ENCODE measurements around the gene KL. TPM values are rescaled to one million over a fixed set of nuclear protein-coding genes. Genes with fewer than 3 reads are reported as not detected.

The KL gene
- total and polyA plus RNA-seq, 2 donors: 0.80 to 1.6 TPM

DNA sequence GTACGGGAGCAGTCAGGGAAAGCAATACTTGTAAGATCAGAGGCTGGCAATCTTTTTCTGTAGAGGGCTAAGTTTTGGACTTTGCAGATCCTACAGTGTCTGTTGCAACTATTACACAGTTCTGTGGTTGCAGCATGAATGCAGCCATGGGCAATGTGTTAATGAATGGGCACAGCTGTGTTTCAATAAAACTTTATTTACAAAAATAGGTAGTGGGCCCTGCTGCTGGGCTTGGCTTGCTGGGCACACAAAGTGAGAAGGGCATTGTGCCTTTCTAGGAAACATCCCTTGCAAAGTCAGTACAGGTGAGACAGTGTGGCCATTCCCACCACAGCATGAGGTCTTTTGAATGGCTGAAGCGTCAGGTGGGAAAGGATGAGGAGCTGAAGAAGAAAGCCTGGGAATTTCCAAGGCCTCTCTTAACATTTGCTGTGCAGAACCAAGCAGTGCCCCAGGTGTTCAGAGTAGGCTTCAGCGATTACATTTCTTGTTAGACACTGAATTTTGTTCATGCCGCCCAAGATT, 9.1 kb downstream of the KL start:
- no peak overlapping the region for H3K27ac ChIP-seq (ENCODE audit: low read depth in 1 of 2, low read length in 1 of 2)
- DNase-seq (ENCODE audit: low read depth in 6 of 9, low spot score in 9 of 9): no peak
- no peaks in the 10 kb centered on the region for H3K36me3 ChIP-seq (ENCODE audit: control insufficient read depth in 2 of 2, insufficient read depth in 2 of 2, low read length in 1 of 2)
- peaks cover 0 to 8% of the 10 kb centered on the region in 2 donors for H3K27me3 ChIP-seq (ENCODE audit: control insufficient read depth in 2 of 2, insufficient read depth in 1 of 2, low read length in 1 of 2)
- H3K9me3 ChIP-seq (ENCODE audit: control insufficient read depth in 2 of 2, insufficient read depth in 1 of 2, low read length in 1 of 2): no peaks in the 10 kb centered on the region
- no peaks in the 10 kb centered on the region for H3K4me1 ChIP-seq (ENCODE audit: control insufficient read depth in 2 of 2, insufficient read depth in 2 of 2, low read length in 2 of 2)
- no peak overlapping the region for H3K4me3 ChIP-seq (ENCODE audit: low read length in 2 of 2)
- 68% methylated on average over 4 of the region's 4 CpGs for whole genome bisulfite sequencing

DNA sequence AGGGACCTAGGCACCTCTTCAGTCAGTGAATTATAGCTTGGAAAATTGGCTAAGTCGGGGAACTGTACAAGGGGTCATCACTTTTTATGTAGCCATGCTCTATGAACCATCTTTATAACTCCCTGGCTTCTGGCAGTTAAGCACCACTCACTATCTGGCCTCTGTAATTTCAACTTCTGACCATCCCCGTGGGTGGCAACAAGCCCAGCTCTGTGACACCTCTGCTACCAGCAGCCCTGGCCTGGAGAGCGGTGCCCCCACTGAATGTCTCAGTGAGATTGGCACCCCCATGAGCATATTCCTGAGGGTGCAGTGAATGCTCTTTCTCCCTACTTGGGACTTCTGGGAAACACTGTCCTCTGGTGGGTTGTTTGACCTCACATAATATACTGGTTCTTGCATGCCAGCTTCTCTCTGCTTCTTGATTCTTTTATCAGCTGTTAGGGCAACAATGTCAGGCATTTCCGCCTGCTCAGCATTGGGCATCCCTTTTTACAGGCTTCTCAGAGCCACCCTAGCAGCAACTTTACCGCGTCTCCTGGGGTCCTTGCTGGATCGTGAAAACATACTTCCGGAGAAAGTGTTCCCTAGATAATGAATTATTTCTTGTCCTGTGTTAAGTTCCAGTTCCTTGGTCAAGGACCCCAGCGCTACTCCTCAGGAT, 10.4 kb downstream of the KL start:
- no peaks in the 10 kb centered on the region for H3K27me3 ChIP-seq (ENCODE audit: control insufficient read depth in 2 of 2, insufficient read depth in 1 of 2, low read length in 1 of 2)

DNA sequence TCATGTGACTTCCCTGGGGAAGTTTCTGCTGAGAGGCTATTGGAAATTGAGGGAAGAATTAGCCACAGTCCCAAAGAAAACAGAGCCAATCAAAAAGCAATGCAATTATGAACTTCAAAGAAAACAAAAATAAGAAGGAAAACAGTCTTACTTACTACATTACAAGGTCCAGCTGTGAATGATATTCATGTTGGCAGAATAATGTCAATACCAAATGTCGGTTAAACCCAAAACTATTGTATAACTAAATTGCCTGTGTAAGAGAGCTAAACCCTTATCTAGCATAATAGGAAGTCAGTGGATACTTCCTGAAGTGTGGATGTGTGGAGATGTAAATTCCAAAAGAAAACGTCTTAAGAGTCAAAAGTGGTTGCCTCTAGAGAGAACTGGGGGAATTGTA, 12.4 kb downstream of the KL start:
- no peak for DNase-seq (ENCODE audit: low read depth in 6 of 9, low spot score in 9 of 9)
- H3K4me1 ChIP-seq (ENCODE audit: control insufficient read depth in 2 of 2, insufficient read depth in 2 of 2, low read length in 2 of 2): peaks cover 0 to 2% of the 10 kb centered on the region in 2 donors
- H3K36me3 ChIP-seq (ENCODE audit: control insufficient read depth in 2 of 2, insufficient read depth in 2 of 2, low read length in 1 of 2): no peaks in the 10 kb centered on the region
- no peak overlapping the region for H3K4me3 ChIP-seq (ENCODE audit: low read length in 2 of 2)
- no peak overlapping the region for H3K27ac ChIP-seq (ENCODE audit: low read depth in 1 of 2, low read length in 1 of 2)
- H3K27me3 ChIP-seq (ENCODE audit: control insufficient read depth in 2 of 2, insufficient read depth in 1 of 2, low read length in 1 of 2): no peaks in the 10 kb centered on the region
- peaks cover 0 to 2% of the 10 kb centered on the region in 2 donors for H3K9me3 ChIP-seq (ENCODE audit: control insufficient read depth in 2 of 2, insufficient read depth in 1 of 2, low read length in 1 of 2)
- 95% methylated on average over 2 of the region's 2 CpGs for WGBS

More for the DNA sequence above, 10.4 kb downstream of the KL start:
- 98% methylated on average over 9 of the region's 9 CpGs for WGBS
- no peaks in the 10 kb centered on the region for H3K4me1 ChIP-seq (ENCODE audit: control insufficient read depth in 2 of 2, insufficient read depth in 2 of 2, low read length in 2 of 2)
- no peak overlapping the region for H3K27ac ChIP-seq (ENCODE audit: low read depth in 1 of 2, low read length in 1 of 2)
- no peak overlapping the region for H3K4me3 ChIP-seq (ENCODE audit: low read length in 2 of 2)
- DNase-seq (ENCODE audit: low read depth in 6 of 9, low spot score in 9 of 9): no peak
- H3K9me3 ChIP-seq (ENCODE audit: control insufficient read depth in 2 of 2, insufficient read depth in 1 of 2, low read length in 1 of 2): no peaks in the 10 kb centered on the region
- no peaks in the 10 kb centered on the region for H3K36me3 ChIP-seq (ENCODE audit: control insufficient read depth in 2 of 2, insufficient read depth in 2 of 2, low read length in 1 of 2)

DNA sequence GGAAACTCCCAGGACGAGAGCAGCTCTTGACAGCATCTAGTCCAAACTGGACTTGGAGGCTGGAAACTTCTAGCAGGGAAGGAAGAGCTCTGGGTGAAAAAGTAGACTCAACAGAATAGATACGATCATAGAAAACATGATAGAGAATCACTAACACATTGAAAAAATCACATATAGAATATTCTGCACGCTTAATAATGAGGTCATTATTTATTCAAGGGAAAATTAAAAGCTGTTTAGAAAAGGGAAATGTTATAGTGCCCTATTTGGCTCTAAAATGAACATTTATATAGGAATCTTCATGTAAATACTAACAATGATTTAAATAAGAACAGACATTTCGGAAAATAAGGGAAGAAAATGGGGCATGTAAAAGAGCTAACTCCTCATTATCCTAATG, 15.1 kb downstream of the KL start:
- Histone ChIP-seq H3K4me3 (ENCODE audit: low read length in 2 of 2) (no peak overlapping the region), H3K4me1 (ENCODE audit: control insufficient read depth in 2 of 2, insufficient read depth in 2 of 2, low read length in 2 of 2) (peaks cover 0 to 2% of the 10 kb centered on the region in 2 donors), H3K27me3 (ENCODE audit: control insufficient read depth in 2 of 2, insufficient read depth in 1 of 2, low read length in 1 of 2) (no peaks in the 10 kb centered on the region), H3K36me3 (ENCODE audit: control insufficient read depth in 2 of 2, insufficient read depth in 2 of 2, low read length in 1 of 2) (no peaks in the 10 kb centered on the region), H3K27ac (ENCODE audit: low read depth in 1 of 2, low read length in 1 of 2) (no peak overlapping the region), H3K9me3 (ENCODE audit: control insufficient read depth in 2 of 2, insufficient read depth in 1 of 2, low read length in 1 of 2) (peaks cover 0 to 2% of the 10 kb centered on the region in 2 donors)
- DNase-seq (ENCODE audit: low read depth in 6 of 9, low spot score in 9 of 9): no peak
- 96% methylated on average over 4 of the region's 4 CpGs for WGBS

DNA sequence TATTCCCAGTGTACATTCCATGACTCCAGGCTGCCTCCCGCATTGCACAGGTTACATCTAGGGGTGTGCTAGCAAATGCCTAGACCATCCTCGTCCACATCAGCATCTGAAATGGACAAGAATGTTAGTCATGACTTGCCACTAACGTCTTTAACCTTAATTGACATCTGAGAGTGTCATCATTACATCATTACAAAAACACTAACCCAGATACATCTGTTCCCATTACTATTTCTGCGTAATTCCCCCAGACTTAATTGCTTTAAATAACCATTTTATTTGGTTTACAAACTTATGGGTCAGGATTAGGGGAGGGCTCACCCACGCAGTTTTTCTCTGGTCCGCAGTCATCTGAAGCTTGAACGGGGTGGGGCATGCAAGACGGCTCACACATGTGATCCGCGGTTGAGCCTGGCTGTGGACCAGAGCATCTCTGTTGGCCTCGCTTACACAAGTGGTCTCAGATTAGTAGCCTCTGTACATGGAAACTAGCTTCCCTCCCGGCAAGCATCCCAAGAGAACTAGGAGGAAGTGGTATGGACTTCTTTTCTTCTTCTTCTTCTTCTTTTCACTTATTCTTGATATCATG, 15.9 kb downstream of the KL start:
- WGBS: 96% methylated on average over 12 of the region's 12 CpGs
- Histone ChIP-seq H3K4me1 (ENCODE audit: control insufficient read depth in 2 of 2, insufficient read depth in 2 of 2, low read length in 2 of 2) (peaks cover 0 to 2% of the 10 kb centered on the region in 2 donors), H3K27ac (ENCODE audit: low read depth in 1 of 2, low read length in 1 of 2) (no peak overlapping the region), H3K9me3 (ENCODE audit: control insufficient read depth in 2 of 2, insufficient read depth in 1 of 2, low read length in 1 of 2) (peaks cover 0 to 2% of the 10 kb centered on the region in 2 donors), H3K27me3 (ENCODE audit: control insufficient read depth in 2 of 2, insufficient read depth in 1 of 2, low read length in 1 of 2) (no peaks in the 10 kb centered on the region), H3K4me3 (ENCODE audit: low read length in 2 of 2) (no peak overlapping the region), H3K36me3 (ENCODE audit: control insufficient read depth in 2 of 2, insufficient read depth in 2 of 2, low read length in 1 of 2) (no peaks in the 10 kb centered on the region)
- no peak for DNase-seq (ENCODE audit: low read depth in 6 of 9, low spot score in 9 of 9)

DNA sequence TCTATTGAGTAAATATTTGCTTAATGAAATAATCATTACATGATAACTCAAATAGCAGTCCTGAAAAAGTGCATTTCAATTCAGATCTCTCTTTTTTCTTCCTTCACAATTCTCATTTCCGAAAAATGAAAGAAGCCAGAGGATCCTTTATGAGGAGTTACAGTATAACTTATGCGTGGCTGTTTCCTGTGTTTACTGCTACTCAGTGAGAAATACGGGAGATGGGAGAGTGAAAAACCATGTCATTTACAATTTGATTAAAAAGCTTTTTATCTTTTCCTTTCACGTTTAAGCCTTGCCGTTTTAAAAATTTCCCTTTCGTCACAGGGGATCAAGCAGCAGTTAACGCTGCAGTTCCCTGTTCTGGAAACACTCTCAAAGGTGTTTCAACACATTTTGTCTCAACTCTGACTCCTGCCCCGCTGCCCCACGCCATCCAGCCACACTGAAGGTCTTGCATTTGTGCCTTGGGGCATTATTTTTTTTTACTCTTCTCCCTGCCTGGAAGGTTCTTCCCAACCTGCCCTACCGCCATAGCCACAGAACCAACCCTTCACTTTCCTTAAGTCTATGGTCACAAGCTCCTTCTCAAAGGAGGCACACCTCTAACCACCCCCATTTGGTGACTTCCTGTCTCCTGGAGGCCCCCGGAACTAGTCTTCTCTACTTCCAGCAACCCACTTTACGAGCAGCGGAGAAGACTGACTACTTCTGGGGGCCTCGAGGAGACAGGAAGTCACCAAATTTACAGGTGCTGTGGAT, 17.0 kb downstream of the KL start:
- peaks cover 0 to 2% of the 10 kb centered on the region in 2 donors for H3K9me3 ChIP-seq (ENCODE audit: control insufficient read depth in 2 of 2, insufficient read depth in 1 of 2, low read length in 1 of 2)
- H3K36me3 ChIP-seq (ENCODE audit: control insufficient read depth in 2 of 2, insufficient read depth in 2 of 2, low read length in 1 of 2): no peaks in the 10 kb centered on the region
- peak in 3 of 9 donors; percentile 6 to 45 (median 13) for DNase-seq (ENCODE audit: low read depth in 6 of 9, low spot score in 9 of 9)
- H3K27ac ChIP-seq (ENCODE audit: low read depth in 1 of 2, low read length in 1 of 2): no peak overlapping the region
- H3K4me3 ChIP-seq (ENCODE audit: low read length in 2 of 2): no peak overlapping the region
- 44% methylated on average over 14 of the region's 14 CpGs for WGBS
- no peaks in the 10 kb centered on the region for H3K27me3 ChIP-seq (ENCODE audit: control insufficient read depth in 2 of 2, insufficient read depth in 1 of 2, low read length in 1 of 2)
- peaks cover 0 to 2% of the 10 kb centered on the region in 2 donors for H3K4me1 ChIP-seq (ENCODE audit: control insufficient read depth in 2 of 2, insufficient read depth in 2 of 2, low read length in 2 of 2)

DNA sequence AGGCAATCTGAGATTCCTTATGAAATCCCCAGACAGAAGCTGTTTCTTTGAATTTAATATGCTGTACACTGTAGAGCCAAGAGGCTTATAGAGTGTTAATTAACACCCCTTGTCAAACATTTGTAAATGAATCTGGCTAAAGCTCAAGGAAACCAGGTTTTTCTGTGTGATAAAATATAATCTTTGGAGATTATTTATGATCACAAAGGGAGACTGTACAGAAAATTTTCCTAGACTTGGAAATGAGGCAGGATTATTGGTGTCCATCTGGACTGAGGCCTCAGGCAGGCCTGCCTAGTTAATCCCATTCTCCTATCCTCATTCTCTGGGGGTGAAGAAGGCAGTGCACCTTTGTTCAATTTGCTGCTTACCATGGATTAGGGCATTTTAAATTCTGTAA, 17.8 kb downstream of the KL start:
- DNase-seq (ENCODE audit: low read depth in 6 of 9, low spot score in 9 of 9): no peak
- Histone ChIP-seq H3K4me3 (ENCODE audit: low read length in 2 of 2) (no peak overlapping the region), H3K4me1 (ENCODE audit: control insufficient read depth in 2 of 2, insufficient read depth in 2 of 2, low read length in 2 of 2) (peaks cover 0 to 2% of the 10 kb centered on the region in 2 donors), H3K27ac (ENCODE audit: low read depth in 1 of 2, low read length in 1 of 2) (no peak overlapping the region), H3K9me3 (ENCODE audit: control insufficient read depth in 2 of 2, insufficient read depth in 1 of 2, low read length in 1 of 2) (peaks cover 0 to 2% of the 10 kb centered on the region in 2 donors), H3K36me3 (ENCODE audit: control insufficient read depth in 2 of 2, insufficient read depth in 2 of 2, low read length in 1 of 2) (no peaks in the 10 kb centered on the region), H3K27me3 (ENCODE audit: control insufficient read depth in 2 of 2, insufficient read depth in 1 of 2, low read length in 1 of 2) (no peaks in the 10 kb centered on the region)

DNA sequence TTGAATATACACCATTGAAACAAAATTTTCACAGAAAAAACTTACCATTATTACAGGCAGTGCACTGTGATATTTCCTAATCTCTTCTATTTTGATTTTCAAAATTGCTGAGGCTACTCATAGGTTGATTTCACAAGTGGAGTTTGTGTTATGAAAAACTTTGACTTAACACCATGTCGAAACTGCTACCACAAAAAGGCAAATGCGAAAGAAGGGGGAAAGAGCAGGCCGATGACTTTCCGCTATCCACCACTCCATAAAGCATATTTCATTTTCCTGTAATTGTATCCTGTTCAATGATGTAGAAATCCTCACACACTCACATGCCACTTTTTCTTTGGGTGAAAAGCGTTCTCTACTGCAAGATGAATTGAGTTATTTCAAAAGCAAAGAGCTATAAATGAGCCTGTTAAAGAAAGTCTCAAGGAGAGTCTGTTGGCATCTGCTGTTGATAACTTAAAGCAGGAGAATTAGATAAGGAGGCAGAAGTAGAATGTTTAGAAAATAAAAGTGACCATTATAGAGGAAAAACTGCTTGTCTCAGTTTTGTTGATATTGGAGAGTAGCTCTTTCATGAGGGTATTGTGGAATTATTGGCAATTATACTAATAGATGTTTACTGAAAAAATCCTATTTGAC, 18.8 kb downstream of the KL start:
- Histone ChIP-seq H3K4me3 (ENCODE audit: low read length in 2 of 2) (no peak overlapping the region), H3K36me3 (ENCODE audit: control insufficient read depth in 2 of 2, insufficient read depth in 2 of 2, low read length in 1 of 2) (no peaks in the 10 kb centered on the region), H3K4me1 (ENCODE audit: control insufficient read depth in 2 of 2, insufficient read depth in 2 of 2, low read length in 2 of 2) (peaks cover 0 to 2% of the 10 kb centered on the region in 2 donors), H3K27ac (ENCODE audit: low read depth in 1 of 2, low read length in 1 of 2) (no peak overlapping the region), H3K27me3 (ENCODE audit: control insufficient read depth in 2 of 2, insufficient read depth in 1 of 2, low read length in 1 of 2) (no peaks in the 10 kb centered on the region), H3K9me3 (ENCODE audit: control insufficient read depth in 2 of 2, insufficient read depth in 1 of 2, low read length in 1 of 2) (peaks cover 0 to 2% of the 10 kb centered on the region in 2 donors)
- DNase-seq (ENCODE audit: low read depth in 6 of 9, low spot score in 9 of 9): no peak
- 94% methylated on average over 5 of the region's 5 CpGs for WGBS
